HEK293 (cell line): ENCODE data around the gene PLGRKT.
"Not testable (repeated sequence)": the region's sequence is repeated elsewhere in the genome, so short reads cannot be mapped to it uniquely, and the experiment has no call there.

Source experiments
- CTCF ChIA-PET: fragments of 350-600 bp; formaldehyde crosslinking; extraction: SDS; loops from one replicate; lab custom pipeline; 2021; ENCODE audit warnings: antibody characterized with exemption; lab: Yijun Ruan, JAX
- POLR2A ChIA-PET: fragments of 300-600 bp; formaldehyde crosslinking; extraction: SDS; loops from one replicate; lab custom pipeline; 2020; ENCODE audit warnings: antibody characterized with exemption, inconsistent platforms; lab: Yijun Ruan, JAX
- H3K27ac ChIP-seq: fragments of 200-500 bp; sonication (Bioruptor generic); 2 replicates; pipeline ENCODE4 v1.5.1; 2014; ENCODE audit warnings: low read depth, low read length, control low read depth, inconsistent platforms; ENCODE audit errors: extremely low read depth
- H3K36me3 ChIP-seq, 2 experiments: fragments of 200-500 bp in 1 of 2; sonication (Bioruptor generic) in 1 of 2; 1 replicate in 1 of 2; 2 replicates in 1 of 2; pipeline ENCODE4 v1.5.1; 2014 to 2017; ENCODE audit warnings: inconsistent platforms in 2 of 2, low read length in 2 of 2; ENCODE audit not compliant: control insufficient read depth in 2 of 2, insufficient read depth in 1 of 2
- H3K4me1 ChIP-seq: fragments of 200-500 bp; sonication (Bioruptor generic); 2 replicates; pipeline ENCODE4 v1.5.1; 2014; ENCODE audit warnings: mild to moderate bottlenecking, low read length, inconsistent platforms; ENCODE audit not compliant: control insufficient read depth, insufficient read depth
- H3K4me3 ChIP-seq: 2 replicates; pipeline ENCODE4 v1.5.1; 2011; ENCODE audit warnings: low read depth, mild to moderate bottlenecking, control low read depth, low read length, moderate library complexity
- H3K9me3 ChIP-seq: fragments of 200-500 bp; sonication (Bioruptor generic); 2 replicates; pipeline ENCODE4 v1.5.1; 2014; ENCODE audit warnings: low read depth, low read length, inconsistent platforms; ENCODE audit not compliant: control insufficient read depth, insufficient read depth
- PRDM1 ChIP-seq: fragments of 450-650 bp; formaldehyde crosslinking; IDR thresholded peaks from 2 replicates; pipeline ENCODE4; 2016; ENCODE audit warnings: missing biosample characterization, missing genetic modification characterization
- REST ChIP-seq: fragments of 450-650 bp; formaldehyde crosslinking; IDR thresholded peaks from 2 replicates; pipeline ENCODE4 v1.5.1; 2016; ENCODE audit warnings: missing biosample characterization, missing genetic modification characterization
- SCRT1 ChIP-seq: fragments of 450-650 bp; formaldehyde crosslinking; IDR thresholded peaks from 2 replicates; pipeline ENCODE4 v1.5.1; 2016; ENCODE audit warnings: missing biosample characterization, missing genetic modification characterization, borderline replicate concordance
- SP2 ChIP-seq: fragments of 450-650 bp; formaldehyde crosslinking; IDR thresholded peaks from 2 replicates; pipeline ENCODE4 v1.5.1; 2016; ENCODE audit warnings: missing biosample characterization, missing genetic modification characterization
- ZFP41 ChIP-seq: fragments of 450-650 bp; formaldehyde crosslinking; IDR thresholded peaks from 2 replicates; pipeline ENCODE4 v1.5.1; 2016; ENCODE audit warnings: missing biosample characterization, missing genetic modification characterization, borderline replicate concordance
- ZNF174 ChIP-seq: fragments of 450-650 bp; formaldehyde crosslinking; IDR thresholded peaks from 2 replicates; pipeline ENCODE4 v1.5.0; 2017; ENCODE audit warnings: missing biosample characterization, mild to moderate bottlenecking, missing genetic modification characterization
- ZNF184 ChIP-seq: fragments of 450-650 bp; IDR thresholded peaks from 2 replicates; pipeline ENCODE4 v1.5.1; 2018; ENCODE audit warnings: missing biosample characterization, mild to moderate bottlenecking, missing genetic modification characterization
- ZNF19 ChIP-seq: fragments of 450-650 bp; formaldehyde crosslinking; IDR thresholded peaks from 2 replicates; pipeline ENCODE4; 2016; ENCODE audit warnings: missing biosample characterization, missing genetic modification characterization, low read depth
- ZNF223 ChIP-seq: fragments of 450-650 bp; formaldehyde crosslinking; IDR thresholded peaks from 2 replicates; pipeline ENCODE4 v1.5.1; 2016; ENCODE audit warnings: missing biosample characterization, missing genetic modification characterization
- ZNF280C ChIP-seq: fragments of 450-650 bp; formaldehyde crosslinking; IDR thresholded peaks from 2 replicates; pipeline ENCODE4 v1.5.1; 2016; ENCODE audit warnings: missing biosample characterization, missing genetic modification characterization
- ZNF398 ChIP-seq: fragments of 450-650 bp; formaldehyde crosslinking; IDR thresholded peaks from 2 replicates; pipeline ENCODE4 v1.5.1; 2017; ENCODE audit warnings: missing biosample characterization, missing genetic modification characterization
- ZNF707 ChIP-seq: fragments of 450-650 bp; formaldehyde crosslinking; IDR thresholded peaks from 2 replicates; pipeline ENCODE4 v1.5.1; 2016; ENCODE audit warnings: missing biosample characterization, missing genetic modification characterization

The PLGRKT gene

GRCh38 chr9:5326187-5326586, 111.5 kb downstream of the PLGRKT start:
- Histone ChIP-seq H3K9me3 (no peaks in the 10 kb centered on the region), H3K36me3 (peaks cover 0 to 9% of the 10 kb centered on the region in 2 experiments; a peak in 1 of 3 replicates), H3K27ac (no peak overlapping the region)
- POLR2A ChIA-PET: no interaction called here
- TF ChIP-seq ZNF223 (tag by site-specific recombination): no peak
- TF ChIP-seq SP2 (tag by site-specific recombination): no peak
- no peak for TF ChIP-seq SCRT1 (tag by site-specific recombination)
- TF ChIP-seq ZNF184 (tag by site-specific recombination): no peak
- TF ChIP-seq, all 188 proteins: peak for 0
- Histone ChIP-seq H3K4me1 (no peaks in the 10 kb centered on the region), H3K4me3 (no peak overlapping the region)
- CTCF ChIA-PET: interaction anchor here (1.2 kb wide), 1 partner anchor 10 kb away, joined by 3 read pairs; no protein-coding TSS in a partner anchor

GRCh38 chr9:5321601-5322000, 116.1 kb downstream of the PLGRKT start:
- H3K4me3 ChIP-seq, H3K27ac ChIP-seq, H3K4me1 ChIP-seq, H3K9me3 ChIP-seq, H3K36me3 ChIP-seq: not testable (repeated sequence)
- ChIA-PET CTCF (interaction anchor here (0.6 to 1.5 kb wide), 8 partner anchors 10 to 770 kb away, joined by 3 to 5 read pairs (median 3); partner anchors contain the start of gene INSL6), POLR2A (interaction anchor here (0.8 kb wide), 1 partner anchor 136 kb away, joined by 3 read pairs; no protein-coding TSS in a partner anchor)
- TF ChIP-seq REST (tag by site-specific recombination): 0 out of 2 replicates have a peak, but pooled peaks have one; percentile 32

- CTCF ChIA-PET: interaction anchor here (0.6 to 1.5 kb wide), 8 partner anchors 10 to 770 kb away, joined by 3 to 5 read pairs (median 3); partner anchors contain the start of gene INSL6
Observed at GRCh38 chr9:5321058-5321457, 116.7 kb downstream of the PLGRKT start.

More at GRCh38 chr9:5321058-5321457, 116.7 kb downstream of the PLGRKT start:
- no peaks in the 10 kb centered on the region for H3K36me3 ChIP-seq
- H3K4me3 ChIP-seq: no peak overlapping the region
- TF ChIP-seq REST (tag by site-specific recombination) (no peak), ZNF19 (tag by site-specific recombination) (no peak), PRDM1 (tag by site-specific recombination) (no peak), ZNF707 (no peak), ZNF280C (no peak), ZNF398 (tag by site-specific recombination) (no peak), SCRT1 (tag by site-specific recombination) (no peak), ZFP41 (tag by site-specific recombination) (no peak), ZNF174 (tag by site-specific recombination) (no peak)
- H3K27ac ChIP-seq: no peak overlapping the region
- H3K9me3 ChIP-seq: no peaks in the 10 kb centered on the region
- POLR2A ChIA-PET: interaction anchor here (0.8 kb wide), 1 partner anchor 135 kb away, joined by 3 read pairs; no protein-coding TSS in a partner anchor
- no peaks in the 10 kb centered on the region for H3K4me1 ChIP-seq
